G401.6 (cell line): ENCODE measurements around the gene POLG.

ENCODE experiments used
- FAIRE-seq: peaks from 2 replicates; lab custom pipeline; 2012; peaks lifted over from hg19 to GRCh38; lab: Jason Lieb, UNC

POLG gene

DNA sequence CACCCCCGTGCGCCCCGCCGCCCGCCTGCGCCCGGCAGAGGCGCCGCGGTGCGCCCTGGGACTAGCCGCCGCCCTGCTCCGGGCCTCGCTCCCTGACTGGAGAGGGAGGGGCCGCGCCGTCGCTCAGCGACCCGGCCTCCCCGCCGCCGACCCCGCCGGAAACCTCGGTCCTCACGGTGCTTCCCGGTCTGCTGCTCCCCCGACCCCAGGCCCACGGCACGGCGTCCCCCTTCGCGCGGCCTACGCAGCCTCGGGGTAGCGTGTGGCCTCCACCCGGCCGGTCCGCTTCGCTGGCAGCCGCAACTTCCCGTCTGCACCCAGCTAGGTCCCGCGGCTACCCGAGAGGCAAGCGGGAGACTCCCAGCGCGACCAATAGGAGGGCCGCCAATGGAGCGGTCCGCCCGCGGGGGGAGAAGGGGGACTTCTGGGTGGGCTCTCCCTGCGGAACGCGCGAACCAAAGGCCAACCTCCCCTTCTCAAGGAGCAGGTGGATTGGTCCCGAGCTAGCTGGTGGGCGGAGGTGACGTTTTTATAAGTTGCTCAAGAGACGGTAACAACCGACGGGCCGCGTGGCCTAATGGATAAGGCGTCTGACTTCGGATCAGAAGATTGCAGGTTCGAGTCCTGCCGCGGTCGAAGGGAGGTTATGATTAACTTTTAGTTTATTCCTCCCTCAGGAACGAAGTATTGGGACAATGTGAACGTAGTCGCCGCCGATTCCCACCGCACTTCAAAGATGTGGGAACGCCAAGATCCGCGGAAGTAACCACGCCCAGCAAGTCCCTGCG is at the start of gene POLG:
Gene POLG, minus strand, starts transcription at position 315 of the 788 bp plus-strand sequence. CDS start 1,070 bp downstream, outside the sequence.
- peak; percentile 95 for FAIRE-seq

GRCh38 chr15:89384176-89384604 is 49.6 kb upstream of the POLG start:
- no peak for FAIRE-seq

DNA sequence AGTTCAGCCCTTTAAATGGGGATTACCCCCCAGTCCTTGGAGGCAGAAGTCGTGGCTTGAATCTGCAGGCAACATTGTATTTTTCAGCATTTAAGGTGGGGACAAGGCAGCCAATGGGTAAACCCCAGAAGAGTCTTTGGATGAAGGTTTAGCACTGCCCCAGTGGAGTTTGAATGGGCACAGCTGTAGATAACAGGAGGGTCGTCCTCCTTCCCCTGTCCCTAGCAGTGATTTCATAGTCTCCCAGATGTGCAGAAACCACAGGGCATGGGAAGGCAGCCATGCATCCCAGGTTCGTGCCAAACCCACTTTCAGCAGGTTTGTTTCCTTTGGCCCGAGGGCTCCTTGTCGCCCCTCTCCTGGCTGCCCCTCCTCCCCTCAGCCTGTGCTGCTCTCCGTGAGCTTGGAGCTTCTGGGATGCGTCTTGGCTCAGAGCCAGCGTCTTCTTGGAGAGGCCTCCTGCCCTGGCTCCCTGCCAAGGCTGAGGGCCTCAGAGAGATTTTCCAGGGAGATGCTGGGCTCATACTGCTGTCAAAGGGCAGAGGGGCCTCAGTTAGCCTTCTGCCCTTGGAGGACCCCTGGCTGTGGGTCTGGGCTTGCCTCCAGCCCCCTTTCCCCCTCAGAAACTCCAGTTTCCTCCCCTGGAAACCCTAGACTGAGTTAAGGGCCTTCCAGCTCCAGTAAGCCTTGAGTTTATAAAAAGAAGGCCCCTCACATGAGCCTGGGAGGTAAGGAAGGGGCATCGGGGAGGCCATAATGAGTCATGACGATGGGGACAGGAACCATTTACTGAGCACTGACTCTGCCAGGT is 48.9 kb upstream of the POLG start:
- no peak for FAIRE-seq

DNA sequence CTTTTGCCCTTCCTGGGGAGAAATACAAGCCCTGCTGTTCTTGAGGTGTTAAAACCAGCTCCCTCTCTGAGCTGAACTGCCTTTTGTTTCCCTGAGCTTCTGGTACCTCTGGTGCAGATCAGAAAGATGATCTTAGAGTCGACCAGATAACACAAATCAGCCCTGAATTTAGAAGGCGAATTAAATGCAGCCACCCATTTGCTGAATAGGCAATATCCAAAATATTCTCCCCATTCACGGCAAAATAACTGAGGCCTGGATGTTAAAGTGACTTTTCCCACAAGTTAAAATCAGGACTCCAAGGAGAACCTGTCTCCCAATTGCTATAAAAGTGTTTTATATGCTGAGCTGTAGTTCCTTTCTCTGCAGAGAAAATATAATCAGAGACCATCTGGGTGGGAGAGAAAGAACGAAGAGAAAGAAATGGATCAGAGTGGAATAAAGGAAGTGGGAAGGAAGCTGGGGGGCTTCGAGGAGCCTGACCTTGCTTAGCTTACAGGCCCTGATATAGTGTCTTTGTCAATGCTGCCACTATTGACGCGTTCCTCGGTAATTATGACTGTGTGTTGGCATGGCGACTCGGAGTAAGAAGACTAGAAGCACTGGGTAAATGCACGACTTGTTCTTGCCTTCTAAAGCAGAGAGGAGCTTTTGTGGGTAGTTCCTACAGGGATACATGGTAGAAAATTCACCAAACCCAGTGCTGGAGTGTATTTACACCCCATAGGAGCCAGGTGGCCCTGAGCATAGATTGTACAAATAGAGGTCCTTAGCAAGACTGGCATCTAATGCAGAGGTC is 47.5 kb upstream of the POLG start:
- FAIRE-seq = no peak

DNA sequence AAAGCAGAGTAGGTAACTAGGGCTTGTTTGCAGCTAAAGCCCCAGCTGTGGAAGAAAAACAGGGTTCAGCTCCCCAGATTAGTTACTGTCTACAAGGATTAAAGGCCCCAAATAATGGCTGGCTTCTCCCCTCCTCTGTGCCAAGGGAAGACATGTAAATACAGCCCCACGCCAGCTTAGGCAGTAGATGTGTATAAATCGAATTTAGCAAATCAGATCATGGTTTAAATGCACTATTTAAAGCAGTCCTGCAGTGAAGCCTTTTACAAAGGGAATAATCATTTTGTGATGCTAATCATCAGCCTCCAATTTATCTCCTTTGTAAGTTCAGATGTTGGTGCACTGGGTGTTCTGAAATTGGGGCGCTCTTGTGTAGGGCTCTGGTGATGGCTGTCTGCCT is 46.7 kb upstream of the POLG start:
- no peak for FAIRE-seq

DNA sequence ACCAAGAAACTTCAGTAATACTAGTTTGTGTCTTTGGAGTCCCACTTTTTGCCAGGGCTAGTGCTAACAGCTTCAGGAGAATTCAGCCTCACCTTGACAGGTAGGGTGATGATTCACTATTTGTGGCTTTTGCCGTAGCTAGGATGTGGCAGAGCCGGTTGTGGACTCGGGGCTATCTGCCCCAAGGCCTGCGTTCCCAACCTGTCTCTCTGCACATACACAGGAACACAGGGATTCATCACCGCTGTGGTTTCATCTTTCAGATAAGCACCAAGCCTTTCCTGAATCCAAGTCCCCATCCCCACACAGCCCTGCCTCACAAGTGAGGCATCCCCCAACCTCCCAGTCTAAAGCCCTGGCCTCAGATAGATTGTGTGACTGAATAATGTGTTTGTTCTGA is 45.2 kb upstream of the POLG start:
- no peak for FAIRE-seq

DNA sequence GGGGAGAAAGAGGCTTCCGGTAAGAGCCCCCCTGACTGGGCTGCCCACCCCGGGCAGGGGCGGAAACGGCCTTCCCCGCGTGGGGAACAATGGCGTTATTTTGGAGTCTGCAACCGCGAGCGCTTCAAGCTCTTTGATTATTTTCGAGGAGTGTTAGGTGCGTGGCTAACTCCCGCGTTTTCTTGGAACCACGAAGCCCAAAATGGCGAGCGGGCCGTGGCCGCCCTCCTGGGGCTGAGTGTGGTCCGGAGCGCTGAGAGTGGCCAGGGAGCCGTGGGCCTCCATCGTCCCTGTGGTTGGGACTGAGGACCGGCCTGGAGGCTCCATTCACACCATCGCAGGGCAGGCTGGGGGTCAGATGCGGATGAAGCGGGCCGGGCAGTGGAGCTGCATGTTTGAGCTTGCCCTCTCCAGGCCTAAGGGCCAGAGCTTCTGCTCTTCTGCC is 44.6 kb upstream of the POLG start:
- no peak for FAIRE-seq

DNA sequence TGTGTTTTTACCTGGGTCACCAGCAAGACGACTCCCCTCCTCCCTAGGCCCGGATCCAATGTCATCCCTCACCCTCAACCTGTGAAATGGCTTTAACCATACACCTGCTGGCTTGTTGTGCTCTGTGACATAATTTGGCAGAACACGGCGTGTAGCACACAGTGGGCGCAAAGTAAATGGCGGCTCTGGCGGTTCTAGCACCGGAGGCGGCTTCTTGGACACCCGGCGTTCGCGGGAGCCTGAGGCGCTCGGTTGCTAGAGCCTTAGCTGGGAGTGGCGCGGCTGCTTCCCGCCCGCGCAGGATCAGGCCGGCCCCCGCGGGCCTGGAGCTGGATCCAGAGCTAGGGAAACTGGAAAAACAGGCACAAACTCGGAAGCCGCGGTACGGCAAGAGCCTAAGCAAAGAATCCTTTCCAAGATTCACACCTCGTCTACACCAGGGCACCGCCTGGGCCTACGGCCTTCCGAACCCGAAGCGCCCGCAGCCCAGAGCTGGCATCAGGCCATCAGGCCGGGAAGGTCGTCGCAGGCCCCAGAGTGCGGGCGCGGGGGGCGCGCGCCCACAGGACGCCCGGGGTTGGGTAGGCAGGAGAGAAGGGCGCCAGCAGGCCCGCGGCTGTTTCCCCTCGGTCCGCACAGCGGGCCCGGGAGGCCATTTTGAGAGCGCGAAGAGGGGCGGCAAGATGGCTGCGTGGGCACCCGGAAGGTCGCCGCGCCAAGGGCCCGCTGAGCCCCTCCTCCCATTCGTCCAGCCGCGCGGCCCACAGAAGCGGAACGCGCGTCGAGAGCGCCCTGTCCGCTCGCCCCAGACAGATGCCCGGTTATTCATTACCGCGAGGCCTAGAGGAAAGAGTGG is 43.9 kb upstream of the POLG start:
- no peak for FAIRE-seq

GRCh38 chr15:89377842-89378295 is 43.2 kb upstream of the POLG start:
- no peak for FAIRE-seq

GRCh38 chr15:89377024-89377841 is 42.6 kb upstream of the POLG start:
- no peak for FAIRE-seq

DNA sequence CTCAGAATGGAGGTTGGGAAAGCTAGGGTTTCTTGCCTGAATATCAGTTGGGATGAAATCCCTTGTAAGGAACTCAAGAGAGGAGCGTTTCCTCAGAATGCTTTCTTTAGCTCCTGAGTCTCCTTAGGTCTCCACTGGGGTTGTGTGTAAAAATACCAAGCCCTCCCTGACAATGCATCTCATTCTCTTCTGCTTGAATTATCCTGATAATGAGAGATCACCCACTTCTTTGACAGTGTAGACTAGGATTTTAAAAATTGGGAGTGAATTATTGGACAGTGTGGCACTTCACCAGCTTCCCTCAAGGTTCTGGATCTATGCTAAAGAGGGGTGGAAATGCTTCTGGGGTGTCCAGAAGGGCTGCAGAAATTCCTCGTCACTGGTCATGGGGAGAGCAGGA is 41.8 kb upstream of the POLG start:
- FAIRE-seq = no peak

GRCh38 chr15:89375093-89376005 is 40.7 kb upstream of the POLG start:
- no peak for FAIRE-seq

- FAIRE-seq = no peak
Measured at GRCh38 chr15:89374086-89374981, 39.7 kb upstream of the POLG start.

DNA sequence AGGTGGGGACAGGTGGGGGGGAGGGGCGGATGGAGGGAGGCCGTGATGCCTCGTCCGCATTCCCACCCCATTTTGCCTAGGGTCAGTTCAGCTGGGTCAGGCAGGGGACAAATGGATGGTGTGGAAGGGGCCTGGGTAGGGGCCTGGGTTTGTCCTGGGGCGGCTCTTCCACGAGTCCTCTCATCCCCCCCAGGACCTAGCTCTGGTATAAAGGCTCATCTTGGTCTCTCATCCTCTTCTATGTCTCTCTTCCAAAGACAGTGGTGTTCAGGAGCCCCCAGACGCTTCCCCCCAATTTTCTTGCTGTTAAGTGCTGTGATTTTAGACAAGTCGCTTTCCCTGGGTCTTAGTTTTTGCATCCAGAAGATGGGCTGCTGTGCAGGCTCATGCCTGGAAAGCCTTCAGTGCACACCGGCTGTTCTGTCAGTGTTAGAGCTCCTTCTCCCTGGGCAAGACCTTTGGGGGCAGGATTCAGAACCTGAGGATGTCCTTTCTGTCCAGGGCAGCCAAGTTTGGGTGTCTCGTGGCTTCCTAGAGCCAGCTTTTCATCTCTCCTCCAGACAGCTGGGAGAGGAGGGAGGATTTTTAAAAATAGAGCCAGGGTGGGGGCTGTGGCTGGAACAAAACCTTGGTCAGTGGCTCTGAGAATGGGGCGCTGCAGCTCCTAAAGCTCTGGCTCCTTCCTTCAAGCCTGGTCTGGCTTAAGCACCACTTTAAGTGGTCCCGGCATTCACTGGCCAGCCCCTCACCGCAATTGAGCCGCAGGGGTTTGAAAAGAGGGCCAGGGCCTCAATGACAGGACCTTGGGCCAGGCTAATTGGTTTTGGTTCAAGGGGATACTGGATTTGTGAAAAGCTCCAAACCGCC is 37.7 kb upstream of the POLG start:
- FAIRE-seq = no peak

DNA sequence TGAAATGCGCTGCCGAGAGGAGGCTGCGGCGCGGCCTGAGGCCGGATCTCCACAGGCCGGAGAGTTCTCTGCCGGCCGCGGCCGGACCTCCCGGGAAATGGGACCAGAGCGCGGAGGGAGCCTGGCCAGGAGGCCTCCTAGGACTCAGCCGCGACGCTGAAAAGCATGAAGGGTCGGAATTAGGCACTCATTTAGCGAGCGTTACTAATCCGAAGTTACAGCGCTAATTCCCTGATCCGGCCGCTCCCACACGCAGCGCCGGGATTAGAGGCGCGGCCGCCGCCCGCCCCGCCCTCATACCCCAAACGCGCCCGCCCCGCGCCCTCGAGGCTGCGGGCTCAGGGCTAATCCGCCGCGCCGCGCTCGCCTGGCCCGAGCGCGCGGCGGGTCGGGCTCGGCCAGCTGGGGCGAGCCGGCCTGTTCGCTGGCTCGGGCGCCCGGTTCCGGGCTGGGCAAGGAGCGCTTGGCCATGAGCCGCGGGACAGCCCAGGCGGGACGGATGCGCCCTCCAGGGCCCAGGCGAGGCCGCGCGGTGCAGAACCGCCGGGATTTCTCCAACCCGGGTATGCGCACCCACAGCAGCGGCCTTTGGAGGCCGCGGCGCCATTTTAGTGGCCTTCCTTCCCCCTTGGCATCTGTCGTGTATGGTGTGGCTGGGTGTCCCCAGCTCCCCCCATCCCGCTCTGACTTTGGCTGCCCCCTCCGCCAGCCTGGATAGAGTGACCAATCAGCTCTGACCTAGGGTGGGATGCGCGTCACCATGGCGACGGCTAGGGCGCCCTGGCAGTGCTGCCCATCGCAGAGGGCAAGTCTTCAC is 36.8 kb upstream of the POLG start:
- no peak for FAIRE-seq

DNA sequence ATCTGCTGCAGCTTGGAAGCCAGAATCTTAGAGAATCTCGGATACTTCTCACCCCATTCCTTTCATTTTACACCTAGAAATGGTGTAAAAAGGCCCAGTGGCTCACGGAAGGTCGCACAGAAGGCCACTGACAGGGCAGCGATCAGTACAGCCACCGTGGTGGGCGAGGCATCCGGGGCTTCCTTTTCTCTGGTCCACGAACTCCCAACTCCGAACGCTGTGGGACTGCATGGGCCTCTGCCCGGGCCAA is 36.3 kb upstream of the POLG start:
- no peak for FAIRE-seq
